SU-DHL-6 (cell line): Measurements from ENCODE around the gene VEGFA.

ENCODE experiments used
- CTCF ChIP-seq: fragments of 200-600 bp; sonication (generic); IDR thresholded peaks from one replicate; pipeline ENCODE4 v1.5.1; 2017; ENCODE audit warnings: antibody characterized with exemption, mild to moderate bottlenecking, low read length, moderate library complexity; ENCODE audit not compliant: insufficient read depth, poor library complexity, severe bottlenecking
- EZH2phosphoT487 ChIP-seq: fragments of 200-600 bp; sonication (generic), shearing (Covaris generic); conservative IDR thresholded peaks from 2 replicates; pipeline ENCODE4 v1.6.1; 2018; ENCODE audit warnings: mild to moderate bottlenecking, antibody characterized with exemption, low read length, moderate library complexity, mixed read lengths

- no peak for TF ChIP-seq CTCF
- TF ChIP-seq EZH2phosphoT487, result no peak
Observed at GRCh38 chr6:43748765-43749164, 21.2 kb upstream of the VEGFA start.
